Fibroblast of pulmonary artery (primary cell): ENCODE measurements around the gene C12orf57.

Source experiments
- DNase-seq: peaks from one replicate; pipeline ENCODE4 v3.0.0-alpha.2; 2010; ENCODE audit warnings: low read depth
- H3K4me3 ChIP-seq: replicated peaks from 2 replicates; pipeline ENCODE4 v1.5.1; 2011; ENCODE audit warnings: low read depth, mild to moderate bottlenecking, control low read depth, low read length, moderate library complexity
- TF ChIP-seq, protein P1 (sequence below): IDR thresholded peaks from 2 replicates; pipeline ENCODE4 v1.5.1; 2011; ENCODE audit warnings: mild to moderate bottlenecking, control low read depth, low read length, inconsistent platforms; ENCODE audit errors: missing control alignments

Gene C12orf57, protein sequence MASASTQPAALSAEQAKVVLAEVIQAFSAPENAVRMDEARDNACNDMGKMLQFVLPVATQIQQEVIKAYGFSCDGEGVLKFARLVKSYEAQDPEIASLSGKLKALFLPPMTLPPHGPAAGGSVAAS

DNA sequence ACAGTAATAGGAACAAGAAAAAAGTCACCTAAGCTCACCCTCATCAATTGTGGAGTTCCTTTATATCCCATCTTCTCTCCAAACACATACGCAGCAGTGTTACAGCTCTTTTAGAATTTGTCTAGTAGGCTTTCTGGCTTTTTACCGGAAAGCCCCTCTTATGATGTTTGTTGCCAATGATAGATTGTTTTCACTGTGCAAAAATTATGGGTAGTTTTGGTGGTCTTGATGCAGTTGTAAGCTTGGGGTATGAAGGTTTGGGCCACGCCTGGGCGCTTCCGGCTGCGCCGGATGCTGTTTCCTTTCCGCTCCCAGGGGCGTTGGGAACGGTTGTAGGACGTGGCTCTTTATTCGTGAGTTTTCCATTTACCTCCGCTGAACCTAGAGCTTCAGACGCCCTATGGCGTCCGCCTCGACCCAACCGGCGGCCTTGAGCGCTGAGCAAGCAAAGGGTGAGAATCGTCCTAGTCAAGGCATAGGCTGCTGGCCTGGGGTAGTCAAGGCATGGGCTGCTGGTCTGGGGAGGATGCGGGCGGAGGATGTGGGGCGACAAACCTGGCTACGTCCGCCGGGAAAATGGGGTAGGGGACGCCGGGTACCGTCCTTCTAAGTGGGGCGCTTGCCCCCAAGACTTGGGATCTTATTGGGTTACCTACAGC is at the start of gene C12orf57, which contains the start of gene RNU7-1:
C12orf57 (plus strand) TSS at position 301 of the 659 bp plus-strand sequence; CDS start at position 401, 100 bp downstream.
RNU7-1 (plus strand) TSS at position 95 of the 659 bp plus-strand sequence.
- TF ChIP-seq, protein P1, sequence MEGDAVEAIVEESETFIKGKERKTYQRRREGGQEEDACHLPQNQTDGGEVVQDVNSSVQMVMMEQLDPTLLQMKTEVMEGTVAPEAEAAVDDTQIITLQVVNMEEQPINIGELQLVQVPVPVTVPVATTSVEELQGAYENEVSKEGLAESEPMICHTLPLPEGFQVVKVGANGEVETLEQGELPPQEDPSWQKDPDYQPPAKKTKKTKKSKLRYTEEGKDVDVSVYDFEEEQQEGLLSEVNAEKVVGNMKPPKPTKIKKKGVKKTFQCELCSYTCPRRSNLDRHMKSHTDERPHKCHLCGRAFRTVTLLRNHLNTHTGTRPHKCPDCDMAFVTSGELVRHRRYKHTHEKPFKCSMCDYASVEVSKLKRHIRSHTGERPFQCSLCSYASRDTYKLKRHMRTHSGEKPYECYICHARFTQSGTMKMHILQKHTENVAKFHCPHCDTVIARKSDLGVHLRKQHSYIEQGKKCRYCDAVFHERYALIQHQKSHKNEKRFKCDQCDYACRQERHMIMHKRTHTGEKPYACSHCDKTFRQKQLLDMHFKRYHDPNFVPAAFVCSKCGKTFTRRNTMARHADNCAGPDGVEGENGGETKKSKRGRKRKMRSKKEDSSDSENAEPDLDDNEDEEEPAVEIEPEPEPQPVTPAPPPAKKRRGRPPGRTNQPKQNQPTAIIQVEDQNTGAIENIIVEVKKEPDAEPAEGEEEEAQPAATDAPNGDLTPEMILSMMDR = no peak
- peak; percentile 88 for DNase-seq
- H3K4me3 ChIP-seq = peak within 1 kb of the TSS; percentile 79

DNA sequence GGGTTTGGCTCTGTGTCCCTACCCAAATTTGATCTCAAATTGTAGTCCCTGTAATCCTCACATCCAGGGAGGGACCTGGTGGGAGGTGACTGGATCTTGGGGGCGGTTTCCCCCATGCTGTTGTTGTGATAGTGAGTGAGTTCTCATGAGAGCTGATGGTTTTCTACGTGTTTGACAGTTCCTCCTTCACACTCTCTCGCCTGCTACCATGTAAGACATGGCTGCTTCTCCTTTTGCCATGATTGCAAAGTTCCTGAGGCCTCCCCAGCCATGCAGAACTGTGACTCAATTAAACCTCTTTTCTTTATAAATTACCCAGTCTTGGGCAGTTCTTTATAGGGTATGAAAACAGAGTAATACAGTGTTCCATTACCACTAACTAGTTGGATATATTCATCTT is 49.5 kb upstream of the C12orf57 start:
- TF ChIP-seq, protein P1 = no peak
- no peak overlapping the region for H3K4me3 ChIP-seq
- no peak for DNase-seq

DNA sequence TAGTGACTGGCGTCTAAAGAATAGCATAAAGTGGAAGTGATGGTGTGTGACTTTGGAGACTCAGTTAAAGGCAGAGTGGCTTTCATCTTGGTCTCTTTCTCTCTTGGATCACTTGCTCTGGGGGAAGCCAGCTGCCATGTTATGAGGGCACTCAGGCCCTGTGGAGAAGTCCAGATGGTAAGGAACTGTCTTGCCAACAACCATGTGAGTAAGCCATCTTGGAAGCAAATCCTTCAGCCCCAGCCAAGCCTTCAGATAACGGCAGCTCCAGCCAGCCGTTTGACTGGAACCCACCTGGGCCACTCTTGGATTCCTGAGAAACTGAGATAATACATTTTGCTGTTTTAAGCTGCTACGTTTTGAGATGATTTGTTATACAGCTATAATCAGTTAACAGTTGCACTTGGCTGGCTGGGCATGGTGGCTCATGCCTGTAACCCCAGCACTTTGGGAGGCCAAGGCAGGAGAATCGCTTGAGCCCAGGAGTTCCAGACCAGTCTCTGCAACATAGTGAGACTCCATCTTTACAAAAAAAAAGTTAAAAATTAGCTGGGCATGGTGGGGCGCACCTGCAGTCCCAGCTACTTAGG is 46.9 kb upstream of the C12orf57 start:
- no peak for DNase-seq
- H3K4me3 ChIP-seq = no peak overlapping the region
- TF ChIP-seq, protein P1 = no peak

DNA sequence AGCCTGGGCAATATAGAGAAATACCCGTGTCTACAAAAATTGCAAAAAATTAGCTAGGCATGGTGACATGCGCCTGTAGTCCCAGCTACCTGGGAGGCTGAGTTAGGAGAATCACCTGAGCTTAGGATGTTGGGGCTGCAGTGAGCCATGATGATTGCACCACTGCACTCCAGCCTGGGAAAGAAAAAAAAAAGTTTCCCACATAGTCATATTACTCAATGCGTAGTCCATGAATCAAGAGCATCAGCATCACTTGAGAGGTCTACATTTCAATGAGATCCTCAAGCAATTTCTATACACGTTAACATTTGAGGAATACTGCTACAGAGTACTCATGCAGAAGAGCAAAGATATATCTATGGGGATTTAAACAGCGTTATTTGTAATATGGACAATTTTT is 44.4 kb upstream of the C12orf57 start:
- H3K4me3 ChIP-seq = no peak overlapping the region
- TF ChIP-seq, protein P1 = no peak
- DNase-seq = no peak

DNA sequence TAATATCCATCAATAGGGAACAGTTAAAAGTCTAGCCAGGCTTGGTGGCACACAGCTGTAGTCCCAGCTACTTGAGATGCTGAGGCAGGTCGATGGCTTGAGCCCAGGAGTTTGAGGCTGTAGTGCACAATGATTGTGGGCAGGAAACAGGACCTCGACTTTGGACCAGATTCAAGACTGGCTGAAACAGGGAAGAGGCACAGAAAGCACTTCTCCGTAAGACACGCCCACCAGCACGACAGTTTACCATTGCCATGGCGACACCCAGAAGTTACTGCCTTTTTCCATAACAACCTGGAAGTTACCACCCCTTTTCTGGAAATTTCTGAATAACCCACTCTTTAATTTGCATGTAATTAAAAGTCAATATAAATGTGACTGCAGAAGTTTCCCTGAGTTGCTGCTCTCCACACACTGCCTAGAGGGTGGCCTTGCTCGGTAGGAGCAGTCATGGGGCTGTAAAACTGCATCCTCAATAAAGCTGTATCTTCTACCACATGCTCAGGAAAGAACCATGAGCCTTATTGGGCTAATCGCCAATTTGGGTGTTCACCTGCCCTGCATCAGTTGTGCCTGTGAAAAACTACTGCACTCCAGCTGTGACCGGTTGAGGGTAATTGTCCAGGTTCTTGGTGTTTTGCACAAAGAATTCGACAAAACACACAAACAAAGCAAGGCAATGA is 43.8 kb upstream of the C12orf57 start:
- no peak overlapping the region for H3K4me3 ChIP-seq
- peak; percentile 70 for DNase-seq
- TF ChIP-seq, protein P1 = no peak

DNA sequence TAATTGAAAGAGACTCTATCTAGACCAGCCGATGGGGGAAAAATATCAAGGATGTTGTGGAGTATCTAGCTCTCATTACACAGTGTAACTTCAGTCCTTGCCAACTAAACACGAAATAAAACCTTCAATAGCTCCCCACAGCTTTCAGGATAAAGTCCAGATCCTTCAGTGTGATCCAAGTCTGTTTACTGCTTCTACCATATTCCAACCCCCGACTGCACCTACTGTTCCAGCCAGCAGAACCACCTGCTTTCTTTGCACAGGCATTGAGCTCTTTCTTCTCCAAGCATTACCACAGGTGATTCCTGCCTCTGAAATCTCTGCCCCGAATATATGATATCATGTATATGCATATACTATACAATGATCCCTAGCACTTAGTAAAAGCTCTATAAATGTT is 41.4 kb upstream of the C12orf57 start:
- TF ChIP-seq, protein P1 = no peak
- DNase-seq = no peak

More for the DNA sequence above, 41.4 kb upstream of the C12orf57 start:
- no peak overlapping the region for H3K4me3 ChIP-seq
